IPS-NIHi7 (cell line): ENCODE measurements around the gene PCDH10.
"Not testable (repeated sequence)": the region's sequence is repeated elsewhere in the genome, so short reads cannot be mapped to it uniquely, and the experiment has no call there.

Experiments
- DNase-seq: peaks from one replicate; pipeline ENCODE4 v3.0.0; 2012; ENCODE audit warnings: mixed read lengths; ENCODE audit errors: extremely low spot score

PCDH10 gene

DNA sequence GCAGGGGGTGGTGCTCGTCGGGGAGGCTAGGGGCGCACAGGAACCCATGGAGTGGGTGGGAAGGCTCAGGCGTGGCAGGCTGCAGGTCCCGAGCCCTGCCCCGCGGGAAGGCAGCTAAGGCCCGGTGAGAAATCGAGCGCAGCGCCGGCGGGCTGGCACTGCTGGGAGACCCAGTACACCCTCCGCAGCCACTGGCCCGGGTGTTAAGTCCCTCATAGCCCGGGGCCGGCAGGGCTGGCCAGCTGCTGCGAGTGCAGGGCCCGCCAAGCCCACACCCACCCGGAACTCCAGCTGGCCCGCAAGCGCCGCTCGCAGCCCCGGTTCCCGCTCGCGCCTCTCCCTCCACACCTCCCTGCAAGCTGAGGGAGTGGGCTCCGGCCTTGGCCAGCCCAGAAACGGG lies 91.4 kb downstream of the PCDH10 start:
- not testable (repeated sequence) for DNase-seq
